GM19043 (cell line): ENCODE measurements around the gene PIBF1.
A peak's percentile ranks its signal among the peaks of the same experiment; 100 is the strongest.

ENCODE experiments used
- ATAC-seq: cut with Tn5 transposase; IDR thresholded peaks from one replicate; pipeline ENCODE4 v1.9.1; 2021; ENCODE audit warnings: low read depth; ENCODE audit not compliant: unreplicated experiment

The PIBF1 gene

GRCh38 chr13:73058432-73058735 is 276.5 kb downstream of the PIBF1 start:
- peak; percentile 11 for ATAC-seq

GRCh38 chr13:73058736-73059459 is 277.0 kb downstream of the PIBF1 start, which contains the start of gene KLF5:
TSS of gene KLF5 (plus strand) at chr13:73059005. CDS start at chr13:73059328, 323 bp downstream.
- peak; percentile 97 for ATAC-seq

- peak; percentile 23 for ATAC-seq
These were observed 277.7 kb downstream of the PIBF1 start for GRCh38 chr13:73059460-73060250.

GRCh38 chr13:73060251-73061160 is 278.6 kb downstream of the PIBF1 start:
- ATAC-seq = no peak

- no peak for ATAC-seq
These were observed 279.5 kb downstream of the PIBF1 start for GRCh38 chr13:73061473-73061872.

- ATAC-seq = no peak
These were observed 279.9 kb downstream of the PIBF1 start for GRCh38 chr13:73061876-73062275.

- ATAC-seq = no peak
These were observed 280.5 kb downstream of the PIBF1 start for GRCh38 chr13:73062468-73062867.

- no peak for ATAC-seq
These were observed 281.2 kb downstream of the PIBF1 start for GRCh38 chr13:73063166-73063565.

- ATAC-seq = no peak
These were observed 283.1 kb downstream of the PIBF1 start for GRCh38 chr13:73065036-73065435.

- ATAC-seq = no peak
These were observed 283.9 kb downstream of the PIBF1 start for GRCh38 chr13:73065665-73066340.
